OCI-LY1 (cell line): ENCODE data around the gene TMEM178A.
A peak's percentile ranks its signal among the peaks of the same experiment; 100 is the strongest.

Source experiments
- H2AFZ ChIP-seq: fragments of 200-600 bp; sonication (generic), shearing (Covaris generic); 2 replicates; pipeline ENCODE4 v1.6.0; 2014; ENCODE audit warnings: antibody characterized with exemption, mild to moderate bottlenecking, low read length
- H3F3A ChIP-seq: fragments of 200-600 bp; sonication (generic), shearing (Covaris generic); 2 replicates; pipeline ENCODE4 v1.6.0; 2014; ENCODE audit warnings: mild to moderate bottlenecking, antibody characterized with exemption, low read length, moderate library complexity; ENCODE audit not compliant: insufficient read depth
- H3K27ac ChIP-seq: fragments of 200-600 bp; sonication (generic); 2 replicates; pipeline ENCODE4 v1.5.1; 2014; ENCODE audit warnings: low read length, mixed run types, mild to moderate bottlenecking, low read depth; ENCODE audit not compliant: poor library complexity, severe bottlenecking
- H3K27me3 ChIP-seq: fragments of 200-600 bp; sonication (generic); 2 replicates; pipeline ENCODE4 v1.6.0; 2014; ENCODE audit warnings: antibody characterized with exemption, mild to moderate bottlenecking, low read length, moderate library complexity; ENCODE audit not compliant: insufficient read depth
- H3K36me3 ChIP-seq: fragments of 200-600 bp; sonication (generic); 2 replicates; pipeline ENCODE4 v1.6.1; 2014; ENCODE audit warnings: mild to moderate bottlenecking, antibody characterized with exemption, low read length, moderate library complexity, mixed read lengths; ENCODE audit not compliant: insufficient read depth
- H3K4me1 ChIP-seq: fragments of 200-600 bp; sonication (generic); 2 replicates; pipeline ENCODE4 v1.5.1; 2014; ENCODE audit warnings: mild to moderate bottlenecking, low read length, moderate library complexity; ENCODE audit not compliant: insufficient read depth, severe bottlenecking
- H3K4me2 ChIP-seq: fragments of 200-600 bp; sonication (generic), shearing (Covaris generic); 2 replicates; pipeline ENCODE4 v1.6.1; 2014; ENCODE audit warnings: low read length
- H3K4me3 ChIP-seq: fragments of 200-600 bp; sonication (generic); 2 replicates; pipeline ENCODE4 v1.5.1; 2014; ENCODE audit warnings: low read length, low read depth, mild to moderate bottlenecking, mixed read lengths; ENCODE audit not compliant: poor library complexity, severe bottlenecking
- H3K79me2 ChIP-seq: fragments of 200-600 bp; shearing (Covaris generic); 2 replicates; pipeline ENCODE4 v1.6.1; 2016; ENCODE audit warnings: mixed run types, low read length, mixed read lengths; ENCODE audit not compliant: insufficient read depth
- H3K9ac ChIP-seq: fragments of 200-600 bp; sonication (generic), shearing (Covaris generic); 2 replicates; pipeline ENCODE4 v1.6.1; 2014; ENCODE audit warnings: mild to moderate bottlenecking, low read length, mixed read lengths
- H3K9me2 ChIP-seq: fragments of 200-600 bp; sonication (generic), shearing (Covaris generic); 2 replicates; pipeline ENCODE4 v1.6.1; 2014; ENCODE audit warnings: low read depth, mild to moderate bottlenecking, low read length, mixed read lengths
- H3K9me3 ChIP-seq: fragments of 200-600 bp; shearing (Covaris generic); 2 replicates; pipeline ENCODE4 v1.6.1; 2014; ENCODE audit warnings: low read length, mixed read lengths
- H4K20me1 ChIP-seq: fragments of 200-600 bp; sonication (generic), shearing (Covaris generic); 2 replicates; pipeline ENCODE4 v1.6.0; 2016; ENCODE audit warnings: mild to moderate bottlenecking, low read length; ENCODE audit not compliant: insufficient read depth
- CTCF ChIP-seq: fragments of 200-600 bp; sonication (generic), shearing (Covaris generic); IDR thresholded peaks from 2 replicates; pipeline ENCODE4 v1.5.1; 2017; ENCODE audit warnings: mild to moderate bottlenecking, antibody characterized with exemption, low read length, moderate library complexity, mixed read lengths
- EZH2 ChIP-seq: fragments of 200-600 bp; sonication (generic), shearing (Covaris generic); IDR thresholded peaks from 2 replicates; pipeline ENCODE4 v1.8.0; 2017; ENCODE audit warnings: borderline replicate concordance, mixed run types, mild to moderate bottlenecking, antibody characterized with exemption, low read length, moderate library complexity, mixed read lengths

TMEM178A gene

GRCh38 chr2:39696101-39696553, 30.4 kb downstream of the TMEM178A start:
- Histone ChIP-seq H3K9me2 (no peaks in the 10 kb centered on the region), H3K79me2 (no peaks in the 10 kb centered on the region), H3F3A (no peaks in the 10 kb centered on the region), H3K9me3 (0 out of 2 replicates have a peak, but pooled peaks cover 4% of the 10 kb centered on the region), H4K20me1 (no peaks in the 10 kb centered on the region), H3K27me3 (no peaks in the 10 kb centered on the region), H3K36me3 (no peaks in the 10 kb centered on the region), H3K9ac (no peak overlapping the region), H3K4me3 (no peak overlapping the region), H2AFZ (no peak overlapping the region), H3K4me1 (no peaks in the 10 kb centered on the region), H3K27ac (no peak overlapping the region), H3K4me2 (no peak overlapping the region)
- TF ChIP-seq EZH2: no peak

- no peak overlapping the region for H3K4me3 ChIP-seq
- H3F3A ChIP-seq: no peaks in the 10 kb centered on the region
- peaks cover 10% of the 10 kb centered on the region; the same call in 1 of the 2 replicates for H3K9me3 ChIP-seq
- H3K27ac ChIP-seq: no peak overlapping the region
- no peak overlapping the region for H3K4me2 ChIP-seq
- H3K9me2 ChIP-seq: no peaks in the 10 kb centered on the region
- no peak overlapping the region for H2AFZ ChIP-seq
- no peaks in the 10 kb centered on the region for H3K79me2 ChIP-seq
- H3K36me3 ChIP-seq: no peaks in the 10 kb centered on the region
- H3K27me3 ChIP-seq: no peaks in the 10 kb centered on the region
- H3K4me1 ChIP-seq: no peaks in the 10 kb centered on the region
- TF ChIP-seq EZH2: no peak
- TF ChIP-seq CTCF: peak; percentile 16; the same call in 1 of the 2 replicates
- H3K9ac ChIP-seq: no peak overlapping the region
- no peaks in the 10 kb centered on the region for H4K20me1 ChIP-seq
Measured at GRCh38 chr2:39696838-39697237, 31.1 kb downstream of the TMEM178A start.

GRCh38 chr2:39697454-39697853, 31.7 kb downstream of the TMEM178A start:
- H2AFZ ChIP-seq: no peak overlapping the region
- H3K4me1 ChIP-seq: no peaks in the 10 kb centered on the region
- H3K27ac ChIP-seq: no peak overlapping the region

More at GRCh38 chr2:39697454-39697853, 31.7 kb downstream of the TMEM178A start:
- Histone ChIP-seq H3K9ac (no peak overlapping the region), H3K4me2 (no peak overlapping the region), H3K9me3 (peaks cover 17% of the 10 kb centered on the region), H3K79me2 (no peaks in the 10 kb centered on the region), H3K36me3 (no peaks in the 10 kb centered on the region), H3F3A (no peaks in the 10 kb centered on the region), H3K4me3 (no peak overlapping the region), H3K9me2 (no peaks in the 10 kb centered on the region), H3K27me3 (no peaks in the 10 kb centered on the region), H4K20me1 (no peaks in the 10 kb centered on the region)
- TF ChIP-seq CTCF: no peak
- no peak for TF ChIP-seq EZH2
